IPS-15b (cell line): ENCODE measurements around the gene CFAP126.
A peak's percentile ranks its signal among the peaks of the same experiment; 100 is the strongest.
"Not testable (repeated sequence)": the region's sequence is repeated elsewhere in the genome, so short reads cannot be mapped to it uniquely, and the experiment has no call there.

ENCODE experiments used
- H3K27me3 ChIP-seq: one replicate; pipeline ENCODE4 v1.6.1; 2013; ENCODE audit warnings: low read length; ENCODE audit not compliant: control insufficient read depth, insufficient read depth
- H3K36me3 ChIP-seq: one replicate; pipeline ENCODE4 v1.6.1; 2013; ENCODE audit warnings: low read length; ENCODE audit not compliant: control insufficient read depth, insufficient read depth
- H3K4me1 ChIP-seq: one replicate; pipeline ENCODE4 v1.6.1; 2013; ENCODE audit warnings: mild to moderate bottlenecking, low read length; ENCODE audit not compliant: control insufficient read depth, insufficient read depth
- H3K4me3 ChIP-seq: one replicate; pipeline ENCODE4 v1.5.1; 2013; ENCODE audit warnings: low read depth, low read length
- H3K9ac ChIP-seq: one replicate; pipeline ENCODE4 v1.6.1; 2013; ENCODE audit warnings: low read depth, mild to moderate bottlenecking, low read length
- H3K9me3 ChIP-seq: one replicate; pipeline ENCODE4 v1.6.1; 2013; ENCODE audit warnings: mild to moderate bottlenecking, low read length; ENCODE audit not compliant: control insufficient read depth, insufficient read depth

Gene CFAP126

DNA sequence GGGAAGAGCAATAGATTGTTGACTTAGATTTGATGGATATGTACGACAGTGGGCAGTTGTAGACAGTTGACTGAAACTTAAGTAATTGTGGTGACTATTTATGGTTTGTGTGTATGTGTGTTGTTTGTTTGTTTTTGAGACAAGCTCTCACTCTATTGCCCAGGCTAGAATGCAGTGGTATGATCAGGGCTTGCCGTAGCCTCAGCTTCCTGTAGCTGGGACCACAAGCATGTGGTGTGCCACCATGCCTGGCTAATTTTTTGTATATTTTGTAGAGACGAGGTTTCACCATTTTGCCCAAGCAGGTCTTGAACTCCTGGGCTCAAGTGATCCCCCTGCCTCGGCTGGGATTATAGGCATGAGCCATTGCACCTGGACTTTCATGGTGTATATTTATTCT, 43.7 kb downstream of the CFAP126 start:
- H3K9me3 ChIP-seq = no peaks in the 10 kb centered on the region
- no peak overlapping the region for H3K9ac ChIP-seq
- peaks cover 4% of the 10 kb centered on the region for H3K36me3 ChIP-seq

DNA sequence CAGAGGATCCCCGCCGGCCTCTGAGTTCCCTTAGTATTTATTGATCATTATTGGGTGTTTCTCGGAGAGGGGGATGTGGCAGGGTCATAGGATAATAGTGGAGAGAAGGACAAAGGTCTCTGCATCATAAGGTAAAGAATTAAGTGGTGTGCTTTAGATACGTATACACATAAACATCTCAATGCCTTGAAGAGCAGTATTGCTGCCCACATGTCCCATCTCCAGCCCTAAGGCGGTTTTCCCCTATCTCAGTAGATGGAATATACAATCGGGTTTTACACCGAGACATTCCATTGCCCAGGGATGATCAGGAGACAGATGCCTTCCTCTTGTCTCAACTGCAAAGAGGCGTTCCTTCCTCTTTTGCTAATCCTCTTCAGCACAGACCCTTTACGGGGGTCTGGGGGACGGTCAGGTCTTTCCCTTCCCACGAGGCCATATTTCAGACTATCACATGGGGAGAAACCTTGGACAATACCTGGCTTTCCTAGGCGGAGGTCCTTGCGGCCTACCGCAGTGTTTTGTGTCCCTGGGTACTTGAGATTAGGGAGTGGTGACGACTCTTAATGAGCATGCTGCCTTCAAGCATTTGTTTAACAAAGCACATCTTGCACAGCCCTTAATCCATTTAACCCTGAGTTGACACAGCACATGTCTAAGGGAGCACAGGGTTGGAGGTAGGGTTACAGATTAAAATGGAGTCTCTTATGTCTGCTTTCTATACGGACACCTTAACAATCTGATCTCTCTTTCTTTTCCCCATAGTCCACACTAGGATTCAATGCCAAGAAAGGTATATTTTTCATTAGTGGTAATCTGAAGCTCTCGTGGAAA, 51.6 kb downstream of the CFAP126 start:
- H3K4me1 ChIP-seq = peaks cover 10% of the 10 kb centered on the region
- H3K4me3 ChIP-seq = peak overlapping the region; percentile 98
- H3K9ac ChIP-seq = peak overlapping the region; percentile 26

More for the DNA sequence above, 43.7 kb downstream of the CFAP126 start:
- Histone ChIP-seq H3K4me1 (no peaks in the 10 kb centered on the region), H3K27me3 (no peaks in the 10 kb centered on the region), H3K4me3 (no peak overlapping the region)

More for the DNA sequence above, 51.6 kb downstream of the CFAP126 start:
- H3K36me3 ChIP-seq, H3K27me3 ChIP-seq, H3K9me3 ChIP-seq: not testable (repeated sequence)
